Endothelial cell of umbilical vein (primary cell): ENCODE results near the gene KIAA1958. TPM values are rescaled to one million over a fixed set of nuclear protein-coding genes. Genes with fewer than 3 reads are reported as not detected.

Experiments
- BruUV-seq: library from RNA; stranded (reverse); fragments of 400-500 nt; replicated peaks from 2 replicates; lab custom pipeline; 2021; lab: Mats Ljungman, UMichigan
- CTCF ChIA-PET: fragments of 300-600, 350-600 bp; sonication (Branson Sonifier 250); formaldehyde crosslinking; loops from one replicate; lab custom pipeline; 2021; ENCODE audit warnings: antibody characterized with exemption, inconsistent platforms; lab: Charles Lee
- POLR2A ChIA-PET: fragments of 300-600, 350-600 bp; sonication (Branson Sonifier 250); formaldehyde crosslinking; loops from one replicate; lab custom pipeline; 2021; ENCODE audit warnings: antibody characterized with exemption, inconsistent platforms; lab: Charles Lee
- DNase-seq: peaks from one replicate; pipeline ENCODE4 v3.0.0-alpha.2; 2011; ENCODE audit warnings: low read depth, low spot score
- FAIRE-seq: peaks from 2 replicates; lab custom pipeline; 2011; peaks lifted over from hg19 to GRCh38; lab: Jason Lieb, UNC
- H2AFZ ChIP-seq: 2 replicates; pipeline ENCODE4 v1.6.0; 2012; ENCODE audit warnings: low read depth, low read length, control low read depth, inconsistent platforms
- H3K27ac ChIP-seq: 2 replicates; pipeline ENCODE4 v1.5.1; 2011; ENCODE audit warnings: low read depth, mild to moderate bottlenecking, control low read depth, low read length, moderate library complexity; ENCODE audit not compliant: insufficient read depth
- H3K27me3 ChIP-seq, 2 experiments: 2 replicates each; pipeline versions ENCODE4 v1.6.0 to v1.6.1; 2011; ENCODE audit warnings: low read length in 2 of 2, mixed read lengths in 1 of 2; ENCODE audit not compliant: control insufficient read depth in 2 of 2, insufficient read depth in 2 of 2
- H3K36me3 ChIP-seq, 2 experiments: 2 replicates in 1 of 2; 3 replicates in 1 of 2; pipeline ENCODE4 v1.5.1; 2011; ENCODE audit warnings: low read length in 2 of 2, mild to moderate bottlenecking in 1 of 2, moderate library complexity in 1 of 2; ENCODE audit not compliant: control insufficient read depth in 2 of 2, insufficient read depth in 2 of 2; ENCODE audit errors: extremely low read depth in 1 of 2
- H3K4me1 ChIP-seq: 3 replicates; pipeline ENCODE4 v1.5.1; 2011; ENCODE audit warnings: mild to moderate bottlenecking, low read length; ENCODE audit not compliant: control insufficient read depth, insufficient read depth; ENCODE audit errors: extremely low read depth
- H3K4me2 ChIP-seq: 2 replicates; pipeline ENCODE4 v1.6.1; 2011; ENCODE audit warnings: low read length, control low read depth, mixed read lengths; ENCODE audit not compliant: insufficient read depth
- H3K4me3 ChIP-seq, 3 experiments: fragments of 200-600 bp in 1 of 3; sonication (generic), shearing (Covaris generic) in 1 of 3; replicated peaks in 1 of 3; 2 replicates each; pipeline ENCODE4 v1.5.1; 2011 to 2016; ENCODE audit warnings: control low read depth in 3 of 3, low read length in 3 of 3, mild to moderate bottlenecking in 2 of 3, inconsistent platforms in 1 of 3, low read depth in 1 of 3, moderate library complexity in 1 of 3; ENCODE audit not compliant: insufficient read depth in 1 of 3
- H3K79me2 ChIP-seq: 2 replicates; pipeline ENCODE4 v1.6.0; 2012; ENCODE audit warnings: low read length, inconsistent platforms; ENCODE audit not compliant: control insufficient read depth, insufficient read depth
- H3K9ac ChIP-seq: replicated peaks from 2 replicates; pipeline ENCODE3; 2011; ENCODE audit warnings: low read length, control low read depth; ENCODE audit not compliant: insufficient read depth; ENCODE audit errors: extremely low read depth
- H3K9me1 ChIP-seq: replicated peaks from 3 replicates; pipeline ENCODE4 v1.6.0; 2011; ENCODE audit warnings: mild to moderate bottlenecking, low read length; ENCODE audit not compliant: control insufficient read depth, insufficient read depth; ENCODE audit errors: extremely low read depth
- H3K9me3 ChIP-seq: replicated peaks from 2 replicates; pipeline ENCODE4 v1.5.1; 2012; ENCODE audit warnings: low read length, inconsistent platforms; ENCODE audit not compliant: control insufficient read depth, insufficient read depth
- H4K20me1 ChIP-seq: replicated peaks from 2 replicates; pipeline ENCODE3; 2011; ENCODE audit warnings: mild to moderate bottlenecking, low read length; ENCODE audit not compliant: control insufficient read depth, insufficient read depth; ENCODE audit errors: extremely low read depth
- CTCF ChIP-seq, 2 donors: IDR thresholded peaks; 1 replicate in 1 of 2; 2 replicates in 1 of 2; pipeline ENCODE4 v1.5.1; 2011; ENCODE audit warnings: low read length in 2 of 2, mild to moderate bottlenecking in 2 of 2, moderate library complexity in 2 of 2, control low read depth in 1 of 2, inconsistent platforms in 1 of 2, low read depth in 1 of 2; ENCODE audit not compliant: insufficient read depth in 1 of 2; ENCODE audit errors: extremely low read depth in 1 of 2
- EZH2 ChIP-seq: IDR thresholded peaks from 2 replicates; pipeline ENCODE4 v1.6.1; 2012; ENCODE audit warnings: borderline replicate concordance, low read depth, mild to moderate bottlenecking, moderate library complexity, low read length, inconsistent platforms; ENCODE audit not compliant: severe bottlenecking
- FOS ChIP-seq: IDR thresholded peaks from 2 replicates; pipeline ENCODE4 v1.6.1; 2011; ENCODE audit warnings: mild to moderate bottlenecking, low read length, moderate library complexity, borderline replicate concordance; ENCODE audit not compliant: insufficient read depth
- GATA2 ChIP-seq: IDR thresholded peaks from 2 replicates; pipeline ENCODE4 v1.7.0; 2011; ENCODE audit warnings: low read depth, mild to moderate bottlenecking, moderate library complexity, mixed read lengths, low read length; ENCODE audit not compliant: insufficient read length, insufficient read depth
- JUN ChIP-seq: IDR thresholded peaks from 2 replicates; pipeline ENCODE4 v1.6.1; 2011; ENCODE audit warnings: borderline replicate concordance, low read depth; ENCODE audit not compliant: insufficient read length, insufficient read depth
- MAX ChIP-seq: IDR thresholded peaks from 2 replicates; pipeline ENCODE4 v1.6.1; 2011; ENCODE audit not compliant: insufficient read depth, insufficient read length
- MYC ChIP-seq: IDR thresholded peaks from one replicate; pipeline ENCODE4 v1.6.1; 2011; ENCODE audit warnings: mild to moderate bottlenecking, low read depth, low read length
- POLR2A ChIP-seq: IDR thresholded peaks from 2 replicates; pipeline ENCODE4 v1.6.1; 2012; ENCODE audit warnings: low read depth, mild to moderate bottlenecking, control low read depth, low read length
- POLR2AphosphoS5 ChIP-seq: IDR thresholded peaks from 2 replicates; pipeline ENCODE4 v1.6.1; 2012; ENCODE audit warnings: low read depth, mild to moderate bottlenecking, control low read depth, low read length, moderate library complexity; ENCODE audit not compliant: insufficient read depth
- dilution Hi-C: fragments of 300-500 bp; cut with MboI; formaldehyde crosslinking; loops from one replicate; pipeline ENCODE4 v1.15.0; 2019; ENCODE audit warnings: low sequenced_read_pairs; ENCODE audit not compliant: extremely low pct_ligation_motif_present
- intact Hi-C: fragments of 100-400 bp; cut with micrococcal nuclease; formaldehyde crosslinking; loops from one replicate; pipeline ENCODE4 v1.10.0; 2022
- polyA plus RNA-seq, 4 experiments: library from polyadenylated mRNA; depleted of rRNA in 3 of 4; stranded (reverse) in 3 of 4; unstranded in 1 of 4; fragments of >200 nt; gene quantifications; 2 replicates each; pipeline versions ENCODE4 v1.2.1 to v1.2.3, GENCODE V29; 2011 to 2012; ENCODE audit warnings: missing spikeins in 1 of 4
- total RNA-seq: library from RNA; stranded (reverse); gene quantifications from 2 replicates; pipeline ENCODE4 v1.2.3, GENCODE V29; 2021

KIAA1958 gene
- total and polyA plus RNA-seq, 2 donors (not counting 3 experiments of a cell fraction or from before 2014, with no cell fraction given), result 1.7 to 5.0 TPM

- no TSS peak for BruUV-seq
- Histone ChIP-seq H3K27ac (no peak overlapping the region), H2AFZ (no peak overlapping the region), H3K36me3 (peaks cover 0 to 2% of the 10 kb centered on the region in 2 experiments), H3K9me3 (no peaks in the 10 kb centered on the region), H3K79me2 (no peaks in the 10 kb centered on the region), H4K20me1 (no peaks in the 10 kb centered on the region), H3K4me3 (no peak overlapping the region), H3K9ac (no peak overlapping the region), H3K9me1 (no peaks in the 10 kb centered on the region), H3K27me3 (no peaks in the 10 kb centered on the region), H3K4me1 (no peaks in the 10 kb centered on the region), H3K4me2 (no peak overlapping the region)
- DNase-seq (no peak), FAIRE-seq (no peak)
- dilution Hi-C loops (no loop called here), intact Hi-C loops (no loop called here)
- POLR2A ChIA-PET, result interaction anchor here (0.7 kb wide), 1 partner anchor 96 kb away, joined by 3 read pairs; no protein-coding TSS in a partner anchor
- no peak for TF ChIP-seq POLR2A
- TF ChIP-seq POLR2AphosphoS5, result no peak
- TF ChIP-seq FOS, result no peak
- TF ChIP-seq MAX, result no peak
- no peak for TF ChIP-seq CTCF (IDR thresholded peaks at IDR 0.05; ENCODE audit: extremely low read depth in 1 of 2, insufficient read depth in 1 of 2, low read depth in 1 of 2, low read length in 2 of 2)
- no peak for TF ChIP-seq MYC
- no peak for TF ChIP-seq JUN
- TF ChIP-seq GATA2, result no peak
- TF ChIP-seq EZH2, result no peak
- CTCF ChIA-PET, result no interaction called here
Measured at GRCh38 chr9:112615584-112616266, 129.1 kb downstream of the KIAA1958 start.
